ENCODE results near the gene PKHD1.

The PKHD1 gene

DNA sequence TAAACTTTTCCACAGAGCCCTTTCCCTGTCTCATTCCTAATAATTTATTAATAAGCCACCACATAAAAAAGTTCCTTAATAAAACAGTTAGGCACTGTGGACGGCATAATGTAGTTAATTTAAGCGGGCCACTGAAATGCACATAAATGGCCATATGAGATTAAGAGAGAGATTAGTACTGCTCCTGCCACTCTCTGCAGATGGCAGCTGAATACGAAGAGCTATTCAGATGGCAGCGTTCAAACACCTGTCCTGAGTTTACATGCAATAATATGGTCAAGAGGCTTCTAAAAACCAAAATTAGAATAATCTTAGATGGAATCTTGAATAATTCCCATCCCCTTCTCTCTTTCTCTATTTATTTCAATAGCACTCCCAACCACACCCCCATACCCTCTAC, 461.8 kb downstream of the PKHD1 start:
- Histone ChIP-seq H3K4me1 (ENCODE audit: control insufficient read depth in 1 of 2, insufficient read depth in 2 of 2, low read length in 2 of 2) (no peaks in the 10 kb centered on the region), H3K27me3 (ENCODE audit: control insufficient read depth in 1 of 2, insufficient read depth in 2 of 2, low read length in 2 of 2) (no peaks in the 10 kb centered on the region), H3K9ac (ENCODE audit: low read depth in 1 of 2, low read length in 2 of 2) (no peak overlapping the region), H3K9me3 (ENCODE audit: control insufficient read depth in 1 of 2, low read length in 2 of 2) (no peaks in the 10 kb centered on the region), H3K27ac (ENCODE audit: low read depth, low read length) (no peak overlapping the region), H3K36me3 (ENCODE audit: control insufficient read depth in 1 of 2, insufficient read depth in 2 of 2, low read length in 2 of 2) (no peaks in the 10 kb centered on the region), H3K4me3 (ENCODE audit: low read depth in 1 of 2, low read length in 2 of 2) (no peak overlapping the region)

DNA sequence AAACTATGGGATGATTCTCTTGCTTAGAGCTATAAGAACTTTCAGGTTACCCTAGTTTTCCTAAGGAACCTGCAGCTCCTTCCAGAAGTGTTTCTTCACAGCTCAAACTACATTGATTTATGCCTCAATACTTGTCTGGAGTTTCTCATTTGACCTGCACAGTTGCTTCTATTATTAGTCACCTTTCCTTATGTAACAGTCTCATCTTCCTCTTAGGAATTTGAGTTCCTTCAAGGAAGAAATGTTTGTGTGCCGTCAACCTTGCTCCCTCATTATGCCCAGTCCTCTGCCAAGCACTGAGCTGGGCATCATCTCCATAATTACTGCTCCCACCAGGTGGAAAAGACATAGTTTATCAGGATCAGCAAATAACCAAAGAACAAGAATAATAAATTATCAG, 466.4 kb downstream of the PKHD1 start:
- Histone ChIP-seq H3K27ac (ENCODE audit: low read depth, low read length) (no peak overlapping the region), H3K36me3 (ENCODE audit: control insufficient read depth in 1 of 2, insufficient read depth in 2 of 2, low read length in 2 of 2) (no peaks in the 10 kb centered on the region), H3K4me1 (ENCODE audit: control insufficient read depth in 1 of 2, insufficient read depth in 2 of 2, low read length in 2 of 2) (peaks cover 3 to 12% of the 10 kb centered on the region in 2 donors), H3K27me3 (ENCODE audit: control insufficient read depth in 1 of 2, insufficient read depth in 2 of 2, low read length in 2 of 2) (no peaks in the 10 kb centered on the region), H3K9ac (ENCODE audit: low read depth in 1 of 2, low read length in 2 of 2) (no peak overlapping the region), H3K4me3 (ENCODE audit: low read depth in 1 of 2, low read length in 2 of 2) (no peak overlapping the region), H3K9me3 (ENCODE audit: control insufficient read depth in 1 of 2, low read length in 2 of 2) (no peaks in the 10 kb centered on the region)

DNA sequence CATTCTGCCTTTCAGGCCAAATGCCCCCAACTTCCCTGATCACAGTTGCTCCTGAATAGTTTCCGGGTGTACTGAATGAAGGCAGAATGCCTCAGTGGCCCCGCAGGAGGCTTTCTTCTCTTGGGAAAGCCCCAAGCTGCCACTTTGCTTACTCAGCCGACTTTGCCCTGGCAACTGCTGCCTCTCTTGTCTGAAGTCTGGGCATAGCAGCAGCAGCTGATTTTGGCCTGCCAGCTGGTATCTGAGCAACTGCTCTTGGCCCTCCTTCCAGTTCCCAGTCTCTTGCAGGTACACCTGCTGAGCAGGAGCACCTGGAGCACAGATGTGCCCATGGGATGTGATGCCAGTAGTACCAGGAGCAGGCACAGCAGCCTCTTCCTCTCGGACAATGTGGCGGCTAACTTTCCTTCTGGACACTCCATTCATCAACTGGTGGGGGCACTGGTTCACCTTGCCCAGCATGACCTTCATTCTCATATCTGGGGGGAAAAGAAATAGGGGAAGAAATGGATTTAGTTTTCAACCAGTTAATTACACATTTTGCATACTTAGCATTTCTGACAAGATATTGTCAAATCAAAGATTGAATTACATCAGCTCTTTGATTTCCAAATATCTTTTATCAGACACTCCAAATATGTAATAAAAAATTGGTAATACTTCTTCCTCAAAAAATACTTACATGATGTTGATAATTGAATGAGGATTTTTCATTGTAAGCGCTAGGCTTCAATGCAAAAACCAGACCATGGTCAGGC, 468.2 kb downstream of the PKHD1 start:
- H3K27me3 ChIP-seq (ENCODE audit: control insufficient read depth in 1 of 2, insufficient read depth in 2 of 2, low read length in 2 of 2): no peaks in the 10 kb centered on the region
- no peak overlapping the region for H3K27ac ChIP-seq (ENCODE audit: low read depth, low read length)
- no peak overlapping the region for H3K9ac ChIP-seq (ENCODE audit: low read depth in 1 of 2, low read length in 2 of 2)
- H3K4me3 ChIP-seq (ENCODE audit: low read depth in 1 of 2, low read length in 2 of 2): no peak overlapping the region
- no peaks in the 10 kb centered on the region for H3K9me3 ChIP-seq (ENCODE audit: control insufficient read depth in 1 of 2, low read length in 2 of 2)
- H3K4me1 ChIP-seq (ENCODE audit: control insufficient read depth in 1 of 2, insufficient read depth in 2 of 2, low read length in 2 of 2): peaks cover 3 to 12% of the 10 kb centered on the region in 2 donors
- H3K36me3 ChIP-seq (ENCODE audit: control insufficient read depth in 1 of 2, insufficient read depth in 2 of 2, low read length in 2 of 2): no peaks in the 10 kb centered on the region

DNA sequence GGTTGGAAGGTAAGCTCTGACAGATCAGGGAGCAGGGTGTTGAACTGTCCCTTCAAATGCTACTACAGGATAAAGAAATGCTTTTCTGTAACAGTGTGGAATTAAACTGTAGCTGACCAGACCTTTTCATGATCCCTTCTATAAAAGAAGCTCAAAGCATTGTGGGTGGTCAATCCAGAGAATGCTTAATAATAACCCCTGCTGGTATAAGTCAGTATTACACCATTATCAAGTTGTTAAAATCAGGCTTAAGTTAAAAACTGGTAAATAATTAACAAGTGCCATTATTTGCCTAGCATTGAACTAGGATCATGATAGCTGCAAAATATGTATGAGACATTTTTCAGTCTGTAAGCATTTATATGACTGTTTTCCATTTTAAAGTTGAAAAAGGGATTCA, 468.9 kb downstream of the PKHD1 start:
- Histone ChIP-seq H3K4me1 (ENCODE audit: control insufficient read depth in 1 of 2, insufficient read depth in 2 of 2, low read length in 2 of 2) (peaks cover 3 to 12% of the 10 kb centered on the region in 2 donors), H3K9ac (ENCODE audit: low read depth in 1 of 2, low read length in 2 of 2) (no peak overlapping the region), H3K27ac (ENCODE audit: low read depth, low read length) (no peak overlapping the region), H3K9me3 (ENCODE audit: control insufficient read depth in 1 of 2, low read length in 2 of 2) (no peaks in the 10 kb centered on the region), H3K4me3 (ENCODE audit: low read depth in 1 of 2, low read length in 2 of 2) (no peak overlapping the region), H3K27me3 (ENCODE audit: control insufficient read depth in 1 of 2, insufficient read depth in 2 of 2, low read length in 2 of 2) (no peaks in the 10 kb centered on the region), H3K36me3 (ENCODE audit: control insufficient read depth in 1 of 2, insufficient read depth in 2 of 2, low read length in 2 of 2) (no peaks in the 10 kb centered on the region)

DNA sequence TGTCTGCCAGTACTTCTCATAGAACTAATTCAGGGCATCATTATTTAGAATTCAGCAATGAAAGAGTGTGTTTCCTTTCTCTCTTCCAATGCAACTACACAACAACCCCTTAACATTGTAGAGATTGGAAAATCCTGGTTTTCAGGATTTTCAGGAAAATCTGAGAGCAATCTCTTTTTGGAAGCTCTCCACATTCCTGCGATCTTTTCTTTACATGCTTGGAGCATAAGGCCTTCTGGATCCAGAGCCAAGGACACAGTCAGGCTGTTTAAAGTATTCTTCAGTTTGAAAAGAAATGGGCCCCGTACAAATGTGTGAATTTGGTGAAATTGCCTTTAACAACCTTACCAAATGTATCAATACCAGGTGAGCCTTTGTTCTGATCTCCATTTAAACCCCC, 469.7 kb downstream of the PKHD1 start:
- H3K27me3 ChIP-seq (ENCODE audit: control insufficient read depth in 1 of 2, insufficient read depth in 2 of 2, low read length in 2 of 2): no peaks in the 10 kb centered on the region
- no peak overlapping the region for H3K9ac ChIP-seq (ENCODE audit: low read depth in 1 of 2, low read length in 2 of 2)
- no peaks in the 10 kb centered on the region for H3K36me3 ChIP-seq (ENCODE audit: control insufficient read depth in 1 of 2, insufficient read depth in 2 of 2, low read length in 2 of 2)
- no peaks in the 10 kb centered on the region for H3K9me3 ChIP-seq (ENCODE audit: control insufficient read depth in 1 of 2, low read length in 2 of 2)
- peaks cover 3 to 12% of the 10 kb centered on the region in 2 donors for H3K4me1 ChIP-seq (ENCODE audit: control insufficient read depth in 1 of 2, insufficient read depth in 2 of 2, low read length in 2 of 2)
- no peak overlapping the region for H3K4me3 ChIP-seq (ENCODE audit: low read depth in 1 of 2, low read length in 2 of 2)
- H3K27ac ChIP-seq (ENCODE audit: low read depth, low read length): no peak overlapping the region

DNA sequence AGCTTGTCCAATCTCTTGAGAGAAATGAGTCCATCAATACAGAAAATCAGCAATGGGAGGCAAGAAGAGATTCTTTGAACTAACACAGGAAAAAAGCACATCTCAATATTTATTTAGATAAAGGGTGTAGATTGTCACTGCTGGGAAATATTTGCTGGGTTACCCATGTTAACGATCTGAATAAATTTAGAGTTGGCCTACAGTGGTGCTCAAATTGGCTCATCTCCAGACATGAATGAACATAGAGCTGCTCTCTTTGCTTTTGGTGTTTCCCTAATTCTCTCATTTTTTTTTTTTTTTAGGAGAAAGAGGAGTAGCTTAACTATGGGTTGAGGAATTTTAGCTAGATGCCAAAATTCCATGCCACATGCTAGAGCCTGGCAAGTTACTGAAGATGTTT, 471.2 kb downstream of the PKHD1 start:
- no peak overlapping the region for H3K9ac ChIP-seq (ENCODE audit: low read depth in 1 of 2, low read length in 2 of 2)
- peaks cover 3 to 12% of the 10 kb centered on the region in 2 donors for H3K4me1 ChIP-seq (ENCODE audit: control insufficient read depth in 1 of 2, insufficient read depth in 2 of 2, low read length in 2 of 2)
- no peaks in the 10 kb centered on the region for H3K27me3 ChIP-seq (ENCODE audit: control insufficient read depth in 1 of 2, insufficient read depth in 2 of 2, low read length in 2 of 2)
- H3K4me3 ChIP-seq (ENCODE audit: low read depth in 1 of 2, low read length in 2 of 2): no peak overlapping the region
- no peaks in the 10 kb centered on the region for H3K36me3 ChIP-seq (ENCODE audit: control insufficient read depth in 1 of 2, insufficient read depth in 2 of 2, low read length in 2 of 2)
- no peaks in the 10 kb centered on the region for H3K9me3 ChIP-seq (ENCODE audit: control insufficient read depth in 1 of 2, low read length in 2 of 2)
- H3K27ac ChIP-seq (ENCODE audit: low read depth, low read length): no peak overlapping the region

DNA sequence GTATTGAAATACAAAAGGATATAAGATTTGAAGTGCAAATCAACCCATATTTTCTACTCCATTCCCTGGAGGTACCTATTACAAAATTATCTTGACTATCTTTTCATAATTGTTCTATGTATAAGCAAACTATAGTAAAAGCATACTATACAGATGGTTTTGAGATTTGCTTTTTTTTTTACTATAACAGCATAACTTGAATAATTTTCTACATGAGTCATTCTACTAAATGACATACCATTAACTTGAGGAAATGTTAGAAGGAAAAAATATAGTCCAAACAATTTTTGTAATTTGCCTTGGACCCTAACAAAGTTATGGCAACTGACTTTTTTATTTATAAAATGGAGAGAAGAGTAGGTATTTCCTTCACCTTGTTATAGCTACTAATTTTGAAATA, 472.7 kb downstream of the PKHD1 start:
- no peak overlapping the region for H3K27ac ChIP-seq (ENCODE audit: low read depth, low read length)
- H3K36me3 ChIP-seq (ENCODE audit: control insufficient read depth in 1 of 2, insufficient read depth in 2 of 2, low read length in 2 of 2): no peaks in the 10 kb centered on the region
- H3K9ac ChIP-seq (ENCODE audit: low read depth in 1 of 2, low read length in 2 of 2): no peak overlapping the region
- no peak overlapping the region for H3K4me3 ChIP-seq (ENCODE audit: low read depth in 1 of 2, low read length in 2 of 2)
- peaks cover 3 to 12% of the 10 kb centered on the region in 2 donors for H3K4me1 ChIP-seq (ENCODE audit: control insufficient read depth in 1 of 2, insufficient read depth in 2 of 2, low read length in 2 of 2)
- H3K9me3 ChIP-seq (ENCODE audit: control insufficient read depth in 1 of 2, low read length in 2 of 2): no peaks in the 10 kb centered on the region
- no peaks in the 10 kb centered on the region for H3K27me3 ChIP-seq (ENCODE audit: control insufficient read depth in 1 of 2, insufficient read depth in 2 of 2, low read length in 2 of 2)

DNA sequence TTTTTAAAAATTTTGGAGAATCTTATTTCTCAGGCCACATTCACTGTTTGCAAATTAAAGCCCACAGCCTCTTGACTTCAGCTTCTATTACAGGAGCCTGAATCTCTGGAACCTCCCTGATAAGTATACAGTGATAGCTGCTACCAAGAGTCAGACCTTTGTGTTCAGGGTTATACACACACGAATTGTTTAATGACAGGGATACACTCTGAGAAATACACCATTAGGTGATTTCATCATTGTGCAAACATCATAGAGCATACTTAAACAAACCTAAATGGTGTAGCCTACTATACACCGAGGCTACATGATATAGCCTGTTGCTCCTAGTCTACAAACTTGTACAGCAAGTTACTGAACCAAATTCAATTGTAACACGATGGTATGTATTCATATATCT, 473.9 kb downstream of the PKHD1 start:
- Histone ChIP-seq H3K27me3 (ENCODE audit: control insufficient read depth in 1 of 2, insufficient read depth in 2 of 2, low read length in 2 of 2) (no peaks in the 10 kb centered on the region), H3K4me1 (ENCODE audit: control insufficient read depth in 1 of 2, insufficient read depth in 2 of 2, low read length in 2 of 2) (peaks cover 0 to 1% of the 10 kb centered on the region in 2 donors), H3K27ac (ENCODE audit: low read depth, low read length) (no peak overlapping the region), H3K9ac (ENCODE audit: low read depth in 1 of 2, low read length in 2 of 2) (no peak overlapping the region), H3K36me3 (ENCODE audit: control insufficient read depth in 1 of 2, insufficient read depth in 2 of 2, low read length in 2 of 2) (no peaks in the 10 kb centered on the region), H3K9me3 (ENCODE audit: control insufficient read depth in 1 of 2, low read length in 2 of 2) (no peaks in the 10 kb centered on the region), H3K4me3 (ENCODE audit: low read depth in 1 of 2, low read length in 2 of 2) (no peak overlapping the region)

DNA sequence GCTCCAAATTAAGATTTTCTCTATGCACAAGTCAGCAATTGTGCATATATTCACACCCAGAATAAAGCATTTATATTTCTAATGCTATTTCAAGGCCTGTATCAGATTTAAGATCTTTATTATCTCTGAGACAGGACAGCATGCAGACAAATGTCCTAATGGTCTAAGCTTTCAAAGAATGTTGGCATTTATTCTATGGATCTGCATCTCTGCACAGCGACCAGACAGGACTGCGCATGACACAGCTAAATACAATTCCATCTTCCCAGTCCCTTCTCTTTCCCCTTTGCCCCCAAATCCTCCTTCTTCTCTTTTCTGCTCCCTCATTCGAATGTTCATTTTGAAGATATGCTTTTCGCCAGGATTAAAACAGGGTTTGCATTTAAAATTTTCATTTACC, 478.5 kb downstream of the PKHD1 start:
- Histone ChIP-seq H3K9ac (ENCODE audit: low read depth in 1 of 2, low read length in 2 of 2) (no peak overlapping the region), H3K27me3 (ENCODE audit: control insufficient read depth in 1 of 2, insufficient read depth in 2 of 2, low read length in 2 of 2) (no peaks in the 10 kb centered on the region), H3K9me3 (ENCODE audit: control insufficient read depth in 1 of 2, low read length in 2 of 2) (no peaks in the 10 kb centered on the region), H3K27ac (ENCODE audit: low read depth, low read length) (no peak overlapping the region), H3K36me3 (ENCODE audit: control insufficient read depth in 1 of 2, insufficient read depth in 2 of 2, low read length in 2 of 2) (no peaks in the 10 kb centered on the region), H3K4me1 (ENCODE audit: control insufficient read depth in 1 of 2, insufficient read depth in 2 of 2, low read length in 2 of 2) (no peaks in the 10 kb centered on the region), H3K4me3 (ENCODE audit: low read depth in 1 of 2, low read length in 2 of 2) (no peak overlapping the region)

DNA sequence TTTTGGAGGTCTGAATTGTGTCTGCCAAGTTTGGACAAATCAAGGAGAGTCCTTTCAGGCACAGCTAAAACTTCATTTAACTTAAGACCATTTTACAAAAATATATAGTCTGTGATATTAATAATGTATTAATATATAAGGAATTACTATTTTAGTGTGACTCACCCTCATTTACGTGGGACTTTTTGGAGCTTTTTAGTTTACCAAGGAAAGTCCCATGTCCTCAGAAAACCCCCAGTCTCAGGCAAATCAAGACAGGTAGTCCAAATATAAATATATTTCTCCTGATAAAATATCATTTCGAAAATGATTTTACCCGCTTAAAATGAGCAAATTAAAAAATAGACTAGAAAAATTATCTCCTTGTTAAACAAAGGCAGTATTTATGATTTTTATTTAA, 479.0 kb downstream of the PKHD1 start:
- no peaks in the 10 kb centered on the region for H3K4me1 ChIP-seq (ENCODE audit: control insufficient read depth in 1 of 2, insufficient read depth in 2 of 2, low read length in 2 of 2)
- no peaks in the 10 kb centered on the region for H3K9me3 ChIP-seq (ENCODE audit: control insufficient read depth in 1 of 2, low read length in 2 of 2)
- H3K27me3 ChIP-seq (ENCODE audit: control insufficient read depth in 1 of 2, insufficient read depth in 2 of 2, low read length in 2 of 2): no peaks in the 10 kb centered on the region
- H3K9ac ChIP-seq (ENCODE audit: low read depth in 1 of 2, low read length in 2 of 2): no peak overlapping the region
- H3K36me3 ChIP-seq (ENCODE audit: control insufficient read depth in 1 of 2, insufficient read depth in 2 of 2, low read length in 2 of 2): no peaks in the 10 kb centered on the region
- no peak overlapping the region for H3K4me3 ChIP-seq (ENCODE audit: low read depth in 1 of 2, low read length in 2 of 2)
- no peak overlapping the region for H3K27ac ChIP-seq (ENCODE audit: low read depth, low read length)
